WTC11 (cell line): ENCODE results near the gene AKT2. TPM values are rescaled to one million over a fixed set of nuclear protein-coding genes. Genes with fewer than 3 reads are reported as not detected.

Experiments used
- ATAC-seq: fragments of 200-7000 bp; cut with Tn5 transposase; 2 replicates; pipeline ENCODE4 v1.10.0; 2021; ENCODE audit warnings: mild to moderate bottlenecking, moderate library complexity
- CTCF ChIA-PET: fragments of 300-600 bp; sonication (Branson Sonifier 250); formaldehyde crosslinking; loops from one replicate; lab custom pipeline; 2021; ENCODE audit warnings: antibody characterized with exemption; lab: Charles Lee
- POLR2A ChIA-PET: fragments of 350-600 bp; sonication (Branson Sonifier 250); formaldehyde crosslinking; loops from one replicate; lab custom pipeline; 2021; ENCODE audit warnings: antibody characterized with exemption; lab: Charles Lee
- DNase-seq: peaks from one replicate; pipeline ENCODE4 v3.0.0; 2021; ENCODE audit warnings: low spot score
- H3K27ac Mint-ChIP-seq: 2 replicates; pipeline ENCODE4 v1.8.0; 2021; ENCODE audit warnings: mixed read lengths
- H3K27me3 Mint-ChIP-seq: 2 replicates; pipeline ENCODE4 v1.8.0; 2021; ENCODE audit warnings: low read depth, mild to moderate bottlenecking, moderate library complexity, mixed read lengths
- H3K36me3 Mint-ChIP-seq: 2 replicates; pipeline ENCODE4 v1.8.0; 2021; ENCODE audit warnings: mixed read lengths
- H3K4me1 Mint-ChIP-seq: 2 replicates; pipeline ENCODE4 v1.8.0; 2022; ENCODE audit warnings: mixed read lengths
- H3K4me3 Mint-ChIP-seq: 2 replicates; pipeline ENCODE4 v1.8.0; 2021; ENCODE audit warnings: mild to moderate bottlenecking, moderate library complexity, mixed read lengths
- H3K9me3 Mint-ChIP-seq: 2 replicates; pipeline ENCODE4 v1.8.0; 2021; ENCODE audit warnings: mixed read lengths
- CDX4 ChIP-seq: fragments of 250-450 bp; sonication (Bioruptor Pico); IDR thresholded peaks from 2 replicates; pipeline ENCODE4 v1.9.0; 2021; ENCODE audit warnings: moderate library complexity, mild to moderate bottlenecking, inconsistent platforms, borderline replicate concordance
- FOXJ3 ChIP-seq: sonication (generic); formaldehyde crosslinking; IDR thresholded peaks from 2 replicates; pipeline ENCODE4 v1.9.0; 2021; ENCODE audit warnings: missing genetic modification reagents, mild to moderate bottlenecking, borderline replicate concordance
- GABPB1 ChIP-seq: sonication (generic); formaldehyde crosslinking; IDR thresholded peaks from 2 replicates; pipeline ENCODE4 v1.8.1; 2023; ENCODE audit warnings: mild to moderate bottlenecking, missing genetic modification reagents
- KAT7 ChIP-seq: sonication (generic); formaldehyde crosslinking; IDR thresholded peaks from 2 replicates; pipeline ENCODE4 v1.8.1; 2023; ENCODE audit warnings: missing genetic modification reagents, mild to moderate bottlenecking, borderline replicate concordance
- NR1H2 ChIP-seq: sonication (generic); formaldehyde crosslinking; IDR thresholded peaks from 2 replicates; pipeline ENCODE4 v1.9.0; 2021; ENCODE audit warnings: mild to moderate bottlenecking, moderate library complexity, missing genetic modification reagents
- NR2C2 ChIP-seq: sonication (generic); formaldehyde crosslinking; IDR thresholded peaks from 2 replicates; pipeline ENCODE4 v1.8.0; 2022; ENCODE audit warnings: mild to moderate bottlenecking, missing genetic modification reagents
- PRRX2 ChIP-seq: fragments of 250-450 bp; sonication (Bioruptor Pico); IDR thresholded peaks from 2 replicates; pipeline ENCODE4 v1.8.0; 2021; ENCODE audit warnings: mild to moderate bottlenecking
- RORB ChIP-seq: fragments of 250-450 bp; sonication (Bioruptor Pico); IDR thresholded peaks from 2 replicates; pipeline ENCODE4 v1.9.0; 2021; ENCODE audit warnings: mild to moderate bottlenecking
- TEAD4 ChIP-seq: sonication (generic); formaldehyde crosslinking; IDR thresholded peaks from 2 replicates; pipeline ENCODE4 v1.8.0; 2022; ENCODE audit warnings: mild to moderate bottlenecking, missing genetic modification reagents
- ZNF281 ChIP-seq: sonication (generic); formaldehyde crosslinking; IDR thresholded peaks from 2 replicates; pipeline ENCODE4 v1.8.0; 2023; ENCODE audit warnings: mild to moderate bottlenecking, missing genetic modification reagents
- ZNF317 ChIP-seq: sonication (generic); formaldehyde crosslinking; IDR thresholded peaks from 2 replicates; pipeline ENCODE4 v1.8.1; 2023; ENCODE audit warnings: low read depth, mild to moderate bottlenecking, moderate library complexity, missing genetic modification reagents, borderline replicate concordance
- ZNF512 ChIP-seq: sonication (generic); formaldehyde crosslinking; IDR thresholded peaks from 2 replicates; pipeline ENCODE4 v1.8.1; 2022; ENCODE audit warnings: missing genetic modification reagents, borderline replicate concordance
- ZNF532 ChIP-seq: fragments of 250-450 bp; sonication (Bioruptor Pico); IDR thresholded peaks from 2 replicates; pipeline ENCODE4 v1.9.0; 2021; ENCODE audit warnings: mild to moderate bottlenecking, borderline replicate concordance
- total RNA-seq: library from RNA; stranded (reverse); gene quantifications from 3 replicates; pipeline ENCODE4 v1.2.3, GENCODE V29; 2021
- TF ChIP-seq, protein P1 (sequence below): sonication (generic); formaldehyde crosslinking; IDR thresholded peaks from 2 replicates; pipeline ENCODE4 v1.8.1; 2023; ENCODE audit warnings: mild to moderate bottlenecking, missing genetic modification reagents, moderate library complexity
- TF ChIP-seq, protein P2 (sequence below): sonication (generic); formaldehyde crosslinking; IDR thresholded peaks from 2 replicates; pipeline ENCODE4 v1.8.0; 2022; ENCODE audit warnings: missing genetic modification reagents
- TF ChIP-seq, protein P3 (sequence below): sonication (generic); formaldehyde crosslinking; IDR thresholded peaks from 2 replicates; pipeline ENCODE4 v1.8.0; 2022; ENCODE audit warnings: mild to moderate bottlenecking, missing genetic modification reagents
- TF ChIP-seq, protein P4 (sequence below): sonication (generic); formaldehyde crosslinking; IDR thresholded peaks from 2 replicates; pipeline ENCODE4 v1.8.1; 2023; ENCODE audit warnings: mild to moderate bottlenecking, missing genetic modification reagents, borderline replicate concordance

Gene AKT2
- total RNA-seq, 1 experiment from 2014 or later: 156 TPM

DNA sequence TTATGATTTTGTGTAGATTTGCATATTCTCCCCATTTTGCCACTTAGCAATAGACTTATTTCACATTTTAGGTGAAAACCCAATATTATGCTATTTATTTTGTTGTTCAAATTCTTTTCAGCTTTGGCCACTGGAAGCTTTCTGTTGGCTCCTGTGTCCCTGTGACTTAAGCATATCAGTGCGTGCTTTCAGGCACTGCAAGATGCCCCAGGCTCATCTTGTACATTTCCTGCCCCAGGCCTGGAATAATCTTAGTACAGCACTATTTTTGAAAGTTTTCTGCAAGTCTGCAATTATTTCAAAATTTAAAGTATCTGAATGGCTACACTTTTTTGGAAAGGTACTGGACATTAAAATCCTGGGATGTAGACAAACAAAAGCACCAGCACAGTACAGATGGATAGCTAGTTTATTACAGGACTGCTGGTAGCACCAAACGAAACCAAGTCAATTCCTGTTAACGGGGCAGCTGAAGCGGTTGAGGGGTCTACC is 55.2 kb downstream of the AKT2 start (continued):
- TF ChIP-seq, protein P1, sequence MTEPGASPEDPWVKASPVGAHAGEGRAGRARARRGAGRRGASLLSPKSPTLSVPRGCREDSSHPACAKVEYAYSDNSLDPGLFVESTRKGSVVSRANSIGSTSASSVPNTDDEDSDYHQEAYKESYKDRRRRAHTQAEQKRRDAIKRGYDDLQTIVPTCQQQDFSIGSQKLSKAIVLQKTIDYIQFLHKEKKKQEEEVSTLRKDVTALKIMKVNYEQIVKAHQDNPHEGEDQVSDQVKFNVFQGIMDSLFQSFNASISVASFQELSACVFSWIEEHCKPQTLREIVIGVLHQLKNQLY: no peak
- no peak for TF ChIP-seq ZNF281 (CRISPR knock-in tag)
- TF ChIP-seq, protein P2, sequence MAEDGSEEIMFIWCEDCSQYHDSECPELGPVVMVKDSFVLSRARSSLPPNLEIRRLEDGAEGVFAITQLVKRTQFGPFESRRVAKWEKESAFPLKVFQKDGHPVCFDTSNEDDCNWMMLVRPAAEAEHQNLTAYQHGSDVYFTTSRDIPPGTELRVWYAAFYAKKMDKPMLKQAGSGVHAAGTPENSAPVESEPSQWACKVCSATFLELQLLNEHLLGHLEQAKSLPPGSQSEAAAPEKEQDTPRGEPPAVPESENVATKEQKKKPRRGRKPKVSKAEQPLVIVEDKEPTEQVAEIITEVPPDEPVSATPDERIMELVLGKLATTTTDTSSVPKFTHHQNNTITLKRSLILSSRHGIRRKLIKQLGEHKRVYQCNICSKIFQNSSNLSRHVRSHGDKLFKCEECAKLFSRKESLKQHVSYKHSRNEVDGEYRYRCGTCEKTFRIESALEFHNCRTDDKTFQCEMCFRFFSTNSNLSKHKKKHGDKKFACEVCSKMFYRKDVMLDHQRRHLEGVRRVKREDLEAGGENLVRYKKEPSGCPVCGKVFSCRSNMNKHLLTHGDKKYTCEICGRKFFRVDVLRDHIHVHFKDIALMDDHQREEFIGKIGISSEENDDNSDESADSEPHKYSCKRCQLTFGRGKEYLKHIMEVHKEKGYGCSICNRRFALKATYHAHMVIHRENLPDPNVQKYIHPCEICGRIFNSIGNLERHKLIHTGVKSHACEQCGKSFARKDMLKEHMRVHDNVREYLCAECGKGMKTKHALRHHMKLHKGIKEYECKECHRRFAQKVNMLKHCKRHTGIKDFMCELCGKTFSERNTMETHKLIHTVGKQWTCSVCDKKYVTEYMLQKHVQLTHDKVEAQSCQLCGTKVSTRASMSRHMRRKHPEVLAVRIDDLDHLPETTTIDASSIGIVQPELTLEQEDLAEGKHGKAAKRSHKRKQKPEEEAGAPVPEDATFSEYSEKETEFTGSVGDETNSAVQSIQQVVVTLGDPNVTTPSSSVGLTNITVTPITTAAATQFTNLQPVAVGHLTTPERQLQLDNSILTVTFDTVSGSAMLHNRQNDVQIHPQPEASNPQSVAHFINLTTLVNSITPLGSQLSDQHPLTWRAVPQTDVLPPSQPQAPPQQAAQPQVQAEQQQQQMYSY (CRISPR knock-in tag): no peak
- TF ChIP-seq ZNF512 (CRISPR knock-in tag): no peak
- no peak for TF ChIP-seq GABPB1 (CRISPR knock-in tag)
- no peak for TF ChIP-seq RORB (CRISPR knock-in tag)
- TF ChIP-seq NR2C2 (CRISPR knock-in tag): no peak
- TF ChIP-seq FOXJ3 (CRISPR knock-in tag): no peak

GRCh38 chr19:40229484-40229883 is 55.7 kb downstream of the AKT2 start:
- POLR2A ChIA-PET: no interaction called here

More at GRCh38 chr19:40229484-40229883, 55.7 kb downstream of the AKT2 start:
- H3K9me3 Mint-ChIP-seq: no peaks in the 10 kb centered on the region
- H3K27ac Mint-ChIP-seq: no peak overlapping the region
- ATAC-seq (no peak), DNase-seq (no peak)
- H3K27me3 Mint-ChIP-seq: peaks cover 38% of the 10 kb centered on the region
- TF ChIP-seq RORB (CRISPR knock-in tag) (no peak), ZNF532 (CRISPR knock-in tag) (no peak), KAT7 (no peak), ZNF317 (CRISPR knock-in tag) (no peak), GABPB1 (CRISPR knock-in tag) (no peak), NR1H2 (CRISPR knock-in tag) (no peak), PRRX2 (no peak), CDX4 (CRISPR knock-in tag) (no peak), TEAD4 (CRISPR knock-in tag) (no peak)
- TF ChIP-seq, protein P3, sequence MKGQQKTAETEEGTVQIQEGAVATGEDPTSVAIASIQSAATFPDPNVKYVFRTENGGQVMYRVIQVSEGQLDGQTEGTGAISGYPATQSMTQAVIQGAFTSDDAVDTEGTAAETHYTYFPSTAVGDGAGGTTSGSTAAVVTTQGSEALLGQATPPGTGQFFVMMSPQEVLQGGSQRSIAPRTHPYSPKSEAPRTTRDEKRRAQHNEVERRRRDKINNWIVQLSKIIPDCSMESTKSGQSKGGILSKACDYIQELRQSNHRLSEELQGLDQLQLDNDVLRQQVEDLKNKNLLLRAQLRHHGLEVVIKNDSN (CRISPR knock-in tag): no peak
- TF ChIP-seq, protein P4, sequence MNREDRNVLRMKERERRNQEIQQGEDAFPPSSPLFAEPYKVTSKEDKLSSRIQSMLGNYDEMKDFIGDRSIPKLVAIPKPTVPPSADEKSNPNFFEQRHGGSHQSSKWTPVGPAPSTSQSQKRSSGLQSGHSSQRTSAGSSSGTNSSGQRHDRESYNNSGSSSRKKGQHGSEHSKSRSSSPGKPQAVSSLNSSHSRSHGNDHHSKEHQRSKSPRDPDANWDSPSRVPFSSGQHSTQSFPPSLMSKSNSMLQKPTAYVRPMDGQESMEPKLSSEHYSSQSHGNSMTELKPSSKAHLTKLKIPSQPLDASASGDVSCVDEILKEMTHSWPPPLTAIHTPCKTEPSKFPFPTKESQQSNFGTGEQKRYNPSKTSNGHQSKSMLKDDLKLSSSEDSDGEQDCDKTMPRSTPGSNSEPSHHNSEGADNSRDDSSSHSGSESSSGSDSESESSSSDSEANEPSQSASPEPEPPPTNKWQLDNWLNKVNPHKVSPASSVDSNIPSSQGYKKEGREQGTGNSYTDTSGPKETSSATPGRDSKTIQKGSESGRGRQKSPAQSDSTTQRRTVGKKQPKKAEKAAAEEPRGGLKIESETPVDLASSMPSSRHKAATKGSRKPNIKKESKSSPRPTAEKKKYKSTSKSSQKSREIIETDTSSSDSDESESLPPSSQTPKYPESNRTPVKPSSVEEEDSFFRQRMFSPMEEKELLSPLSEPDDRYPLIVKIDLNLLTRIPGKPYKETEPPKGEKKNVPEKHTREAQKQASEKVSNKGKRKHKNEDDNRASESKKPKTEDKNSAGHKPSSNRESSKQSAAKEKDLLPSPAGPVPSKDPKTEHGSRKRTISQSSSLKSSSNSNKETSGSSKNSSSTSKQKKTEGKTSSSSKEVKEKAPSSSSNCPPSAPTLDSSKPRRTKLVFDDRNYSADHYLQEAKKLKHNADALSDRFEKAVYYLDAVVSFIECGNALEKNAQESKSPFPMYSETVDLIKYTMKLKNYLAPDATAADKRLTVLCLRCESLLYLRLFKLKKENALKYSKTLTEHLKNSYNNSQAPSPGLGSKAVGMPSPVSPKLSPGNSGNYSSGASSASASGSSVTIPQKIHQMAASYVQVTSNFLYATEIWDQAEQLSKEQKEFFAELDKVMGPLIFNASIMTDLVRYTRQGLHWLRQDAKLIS: no peak
- CTCF ChIA-PET: interaction anchor here (1.0 to 3.5 kb wide), 3 partner anchors 11 to 76 kb away, joined by 4 to 28 read pairs (median 4); partner anchors contain the start of gene TTC9B
- no peaks in the 10 kb centered on the region for H3K36me3 Mint-ChIP-seq
- no peak overlapping the region for H3K4me3 Mint-ChIP-seq
- H3K4me1 Mint-ChIP-seq: peaks cover 41% of the 10 kb centered on the region
